ENCODE measurements around the gene RIN3. TPM values are rescaled to one million over a fixed set of nuclear protein-coding genes. Genes with fewer than 3 reads are reported as not detected.

The RIN3 gene
- total and polyA plus RNA-seq, 2 experiments from 2014 or later = 1.8 to 7.0 TPM

DNA sequence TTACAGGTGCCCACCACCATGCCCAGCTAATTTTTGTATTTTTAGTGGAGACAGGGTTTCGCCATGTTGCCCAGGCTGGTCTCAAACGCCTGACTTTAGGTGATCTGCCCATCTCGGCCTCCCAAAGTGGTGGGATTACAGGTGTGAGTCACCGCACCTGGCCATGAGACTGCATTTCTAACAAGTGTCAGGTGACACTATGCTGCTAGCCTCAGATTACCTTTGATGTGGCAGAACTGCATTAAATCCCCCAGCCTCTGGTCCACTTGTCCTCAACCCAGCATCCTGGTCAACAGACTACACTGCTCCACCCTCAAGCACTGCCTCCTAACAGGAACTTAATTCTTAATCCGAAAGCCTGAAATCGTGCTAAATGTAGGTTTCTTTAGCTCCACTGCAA, 221.8 kb downstream of the RIN3 start:
- H4K20me1 ChIP-seq (ENCODE audit: insufficient read depth) = no peaks in the 10 kb centered on the region
- H3K9ac ChIP-seq = no peak overlapping the region
- no peak overlapping the region for H3K27ac ChIP-seq
- 95 to 97% methylated on average over 6 of the region's 6 CpGs for WGBS, 2 experiments (ENCODE audit: low coverage in 1 of 2, low lambda C conversion rate in 2 of 2, missing lambda C conversion rate in 2 of 2)
- H3K27me3 ChIP-seq (replicated peaks; ENCODE audit: insufficient read depth) = no peaks in the 10 kb centered on the region
- no peaks in the 10 kb centered on the region for H3F3A ChIP-seq (ENCODE audit: insufficient read depth)
- no peak for DNase-seq
- no peaks in the 10 kb centered on the region for H3K4me1 ChIP-seq (ENCODE audit: insufficient read depth)
- H3K4me2 ChIP-seq (ENCODE audit: unreplicated experiment) = no peak overlapping the region
- in situ Hi-C loops (cut with MboI) = no loop called here
- no peaks in the 10 kb centered on the region for H3K9me3 ChIP-seq (ENCODE audit: low read depth)
- no peak overlapping the region for H3K4me3 ChIP-seq
- 0 out of 2 replicates have a peak, but pooled peaks cover 6% of the 10 kb centered on the region for H3K36me3 ChIP-seq (ENCODE audit: low read depth)
- H3K9me2 ChIP-seq (ENCODE audit: insufficient read depth) = no peaks in the 10 kb centered on the region
- TF ChIP-seq EZH2phosphoT487 (IDR thresholded peaks at IDR 0.05; ENCODE audit: insufficient read depth, low read depth) (no peak), EZH2 (IDR thresholded peaks at IDR 0.05; ENCODE audit: insufficient read depth, poor library complexity, severe bottlenecking) (no peak)
- no peak overlapping the region for H2AFZ ChIP-seq
- peaks cover 15% of the 10 kb centered on the region; the same call in 1 of the 2 replicates for H3K79me2 ChIP-seq (ENCODE audit: insufficient read depth)

DNA sequence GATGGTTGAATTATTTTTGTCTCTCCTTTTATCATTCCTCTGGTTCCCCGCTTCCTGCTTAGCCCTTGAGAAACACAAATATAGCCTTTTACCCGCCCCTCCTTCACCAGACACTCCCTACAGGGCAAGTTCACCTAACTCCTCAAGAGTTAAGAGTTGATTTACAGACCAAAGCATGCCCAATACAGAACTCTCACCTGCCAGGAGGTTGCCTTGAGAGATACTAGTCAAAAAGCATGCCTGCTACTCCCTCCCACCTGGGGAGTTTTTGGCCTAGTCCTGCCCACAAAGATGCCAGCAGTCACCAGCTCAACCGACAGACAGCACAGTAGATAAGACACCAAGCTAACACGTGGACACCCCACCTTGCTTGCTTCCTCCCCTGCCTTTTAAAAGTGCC, 223.6 kb downstream of the RIN3 start:
- DNase-seq = no peak
- H3K9me2 ChIP-seq (ENCODE audit: insufficient read depth) = no peaks in the 10 kb centered on the region
- no peaks in the 10 kb centered on the region for H3K27me3 ChIP-seq (replicated peaks; ENCODE audit: insufficient read depth)
- no peaks in the 10 kb centered on the region for H3K4me1 ChIP-seq (ENCODE audit: insufficient read depth)
- H3K27ac ChIP-seq = no peak overlapping the region
- H3K4me3 ChIP-seq = no peak overlapping the region
- TF ChIP-seq EZH2phosphoT487 (IDR thresholded peaks at IDR 0.05; ENCODE audit: insufficient read depth, low read depth) (no peak), EZH2 (IDR thresholded peaks at IDR 0.05; ENCODE audit: insufficient read depth, poor library complexity, severe bottlenecking) (no peak)
- no peaks in the 10 kb centered on the region for H3K9me3 ChIP-seq (ENCODE audit: low read depth)
- H3K9ac ChIP-seq = no peak overlapping the region
- WGBS, 2 experiments (ENCODE audit: low coverage in 1 of 2, low lambda C conversion rate in 2 of 2, missing lambda C conversion rate in 2 of 2) = 75 to 76% methylated on average over 4 of the region's 4 CpGs
- H2AFZ ChIP-seq = no peak overlapping the region
- no peak overlapping the region for H3K4me2 ChIP-seq (ENCODE audit: unreplicated experiment)
- no peaks in the 10 kb centered on the region for H4K20me1 ChIP-seq (ENCODE audit: insufficient read depth)
- H3K79me2 ChIP-seq (ENCODE audit: insufficient read depth) = peaks cover 15% of the 10 kb centered on the region; the same call in 1 of the 2 replicates
- H3F3A ChIP-seq (ENCODE audit: insufficient read depth) = no peaks in the 10 kb centered on the region
- in situ Hi-C loops (cut with MboI) = no loop called here
- no peaks in the 10 kb centered on the region for H3K36me3 ChIP-seq (ENCODE audit: low read depth)

- H3F3A ChIP-seq (ENCODE audit: insufficient read depth) = no peaks in the 10 kb centered on the region
- no peak overlapping the region for H3K4me3 ChIP-seq
- no peak overlapping the region for H2AFZ ChIP-seq
- H3K4me1 ChIP-seq (ENCODE audit: insufficient read depth) = no peaks in the 10 kb centered on the region
- TF ChIP-seq EZH2 (IDR thresholded peaks at IDR 0.05; ENCODE audit: insufficient read depth, poor library complexity, severe bottlenecking) (no peak), EZH2phosphoT487 (IDR thresholded peaks at IDR 0.05; ENCODE audit: insufficient read depth, low read depth) (no peak)
- WGBS, 2 experiments (ENCODE audit: low coverage in 1 of 2, low lambda C conversion rate in 2 of 2, missing lambda C conversion rate in 2 of 2) = 94 to 96% methylated on average over 4 of the region's 4 CpGs
- in situ Hi-C loops (cut with MboI) = no loop called here
- H3K79me2 ChIP-seq (ENCODE audit: insufficient read depth) = peaks cover 15% of the 10 kb centered on the region; the same call in 1 of the 2 replicates
- no peaks in the 10 kb centered on the region for H3K36me3 ChIP-seq (ENCODE audit: low read depth)
- H3K4me2 ChIP-seq (ENCODE audit: unreplicated experiment) = no peak overlapping the region
- no peaks in the 10 kb centered on the region for H3K9me3 ChIP-seq (ENCODE audit: low read depth)
- H3K9ac ChIP-seq = no peak overlapping the region
- DNase-seq = no peak
- no peaks in the 10 kb centered on the region for H4K20me1 ChIP-seq (ENCODE audit: insufficient read depth)
- no peaks in the 10 kb centered on the region for H3K9me2 ChIP-seq (ENCODE audit: insufficient read depth)
- no peak overlapping the region for H3K27ac ChIP-seq
- no peaks in the 10 kb centered on the region for H3K27me3 ChIP-seq (replicated peaks; ENCODE audit: insufficient read depth)
Observed at GRCh38 chr14:92737619-92738188, 224.1 kb downstream of the RIN3 start.

Other genes starting within 250 kb of the RIN3 start
- gene SLC24A4, start 190.6 kb upstream of the RIN3 start, total RNA-seq (2014; rRNA removed; shearing (Covaris generic)) = not detected in 2 replicates
- not detected in 2 replicates for gene SLC24A4, start 190.6 kb upstream of the RIN3 start, polyA plus RNA-seq (2016; fragmentation: Nextera tagmentation; extraction: Ambion mirVana)
- gene LGMN, start 234.8 kb downstream of the RIN3 start, total RNA-seq (2014; rRNA removed; shearing (Covaris generic)) = 82.7 and 129 TPM in 2 replicates
- gene LGMN, start 234.8 kb downstream of the RIN3 start, polyA plus RNA-seq (2016; fragmentation: Nextera tagmentation; extraction: Ambion mirVana) = 98.8 and 106 TPM in 2 replicates